Suprapubic skin (tissue), 3 donors: Measurements from ENCODE around the gene TFAP2A.

ENCODE experiments used
- CTCF ChIP-seq, 2 donors: fragments of 200-600 bp in 1 of 2; fragments of 450-650 bp in 1 of 2; sonication (generic) in 1 of 2; IDR thresholded peaks; one replicate each; pipeline ENCODE4 v1.5.1; 2016 to 2019; ENCODE audit warnings: antibody characterized with exemption in 2 of 2, mild to moderate bottlenecking in 1 of 2, moderate library complexity in 1 of 2
- POLR2AphosphoS5 ChIP-seq, 3 donors: sonication (generic); formaldehyde crosslinking; IDR thresholded peaks; one replicate each; pipeline ENCODE4 v1.6.1; 2017; ENCODE audit warnings: antibody characterized with exemption in 3 of 3

DNA sequence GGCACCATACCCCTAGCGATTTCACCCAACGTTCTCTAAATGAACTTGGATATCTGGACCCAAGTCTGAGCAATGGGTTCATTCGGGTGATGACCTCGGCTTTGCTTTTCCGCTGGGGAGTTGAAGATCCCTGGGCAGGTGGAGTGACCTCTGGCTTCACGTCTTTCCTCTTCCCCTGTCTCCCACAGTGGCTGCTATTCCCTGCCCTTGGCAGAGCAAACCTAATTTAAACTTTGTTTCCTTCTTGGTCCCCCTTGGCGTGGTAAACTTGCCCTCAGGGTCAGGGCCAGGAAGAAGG, 7.8 kb upstream of the TFAP2A start:
- TF ChIP-seq POLR2AphosphoS5 (IDR thresholded peaks at IDR 0.05) (no peak), CTCF (IDR thresholded peaks at IDR 0.05) (no peak)
